ENCODE measurements around the gene PJVK. TPM values are rescaled to one million over a fixed set of nuclear protein-coding genes. Genes with fewer than 3 reads are reported as not detected.
A peak's percentile ranks its signal among the peaks of the same experiment; 100 is the strongest.

Gene PJVK
- total and polyA plus RNA-seq, 2 of the 13 experiments (the other 11 are each of a cell fraction or from before 2014, with no cell fraction given), result 1.2 to 2.6 TPM

GRCh38 chr2:178450774-178451525 is at the start of gene PJVK, which contains the start of gene PRKRA (continued):
- TF ChIP-seq ZBED4 (CRISPR knock-in tag; IDR thresholded peaks at IDR 0.05; ENCODE audit: borderline replicate concordance) (peak; percentile 95), KAT7 (CRISPR knock-in tag; IDR thresholded peaks at IDR 0.05; ENCODE audit: borderline replicate concordance) (peak; percentile 96), ZNF83 (CRISPR knock-in tag; IDR thresholded peaks at IDR 0.05; ENCODE audit: borderline replicate concordance) (0 out of 2 replicates have a peak, but pooled peaks have one; percentile 68), ZBTB2 (CRISPR knock-in tag; IDR thresholded peaks at IDR 0.05; ENCODE audit: low read depth) (peak; percentile 81), POGZ (CRISPR knock-in tag; IDR thresholded peaks at IDR 0.05) (peak; percentile 89; the same call in 1 of the 2 replicates), ZNF703 (CRISPR knock-in tag; IDR thresholded peaks at IDR 0.05; ENCODE audit: borderline replicate concordance) (no peak), ZNF766 (CRISPR knock-in tag; IDR thresholded peaks at IDR 0.05; ENCODE audit: borderline replicate concordance) (peak; percentile 57; the same call in 1 of the 2 replicates), RELA (CRISPR knock-in tag; IDR thresholded peaks at IDR 0.05) (0 out of 2 replicates have a peak, but pooled peaks have one; percentile 3), MEF2D (CRISPR knock-in tag; IDR thresholded peaks at IDR 0.05) (peak; percentile 84), ATF3 (CRISPR knock-in tag; IDR thresholded peaks at IDR 0.05) (peak; percentile 56), ZNF530 (CRISPR knock-in tag; IDR thresholded peaks at IDR 0.05; ENCODE audit: low read depth) (no peak), KLF12 (CRISPR knock-in tag; IDR thresholded peaks at IDR 0.05; ENCODE audit: borderline replicate concordance) (peak; percentile 42; the same call in 1 of the 2 replicates), CBX1 (IDR thresholded peaks at IDR 0.05; ENCODE audit: low read depth) (peak; percentile 85), NKX3-1 (CRISPR knock-in tag; IDR thresholded peaks at IDR 0.05) (no peak), USF2 (IDR thresholded peaks at IDR 0.05; ENCODE audit: low read depth, low read length) (no peak), USF2 (CRISPR knock-in tag; IDR thresholded peaks at IDR 0.05; ENCODE audit: borderline replicate concordance) (no peak), HIVEP1 (CRISPR knock-in tag; IDR thresholded peaks at IDR 0.05) (peak; percentile 84), ZNF207 (IDR thresholded peaks at IDR 0.05; ENCODE audit: borderline replicate concordance) (no peak), ETS1 (CRISPR knock-in tag; IDR thresholded peaks at IDR 0.05) (peak; percentile 92), SP4 (CRISPR knock-in tag; IDR thresholded peaks at IDR 0.05) (peak; percentile 97), ZSCAN20 (CRISPR knock-in tag; IDR thresholded peaks at IDR 0.05; ENCODE audit: borderline replicate concordance) (peak; percentile 48)
